NCI-H526 (cell line): Measurements from ENCODE around the gene BSN.
"Not testable (repeated sequence)": the region's sequence is repeated elsewhere in the genome, so short reads cannot be mapped to it uniquely, and the experiment has no call there.

ENCODE experiments used
- DNase-seq, 2 experiments: peaks; one replicate each; lab custom pipeline; 2025; lab: John Stamatoyannopoulos, UW

BSN gene

GRCh38 chr3:49675912-49676311 lies 121.6 kb downstream of the BSN start:
- no peak for DNase-seq

GRCh38 chr3:49680493-49681231 lies 126.4 kb downstream of the BSN start:
- no peak for DNase-seq

GRCh38 chr3:49681232-49681522 lies 126.9 kb downstream of the BSN start:
- DNase-seq = no peak

- no peak for DNase-seq
Observed at GRCh38 chr3:49681543-49681942, 127.3 kb downstream of the BSN start.

GRCh38 chr3:49683162-49683561 lies 128.9 kb downstream of the BSN start:
- no peak for DNase-seq

- DNase-seq = not testable (repeated sequence)
Observed at GRCh38 chr3:49684453-49684852, 130.2 kb downstream of the BSN start.

- DNase-seq = not testable (repeated sequence)
Observed at GRCh38 chr3:49685103-49685502, 130.8 kb downstream of the BSN start.

- DNase-seq = not testable (repeated sequence)
Observed at GRCh38 chr3:49685846-49686245, 131.6 kb downstream of the BSN start.

- DNase-seq = not testable (repeated sequence)
Observed at GRCh38 chr3:49686346-49686745, 132.1 kb downstream of the BSN start.

GRCh38 chr3:49686769-49687423 lies 132.6 kb downstream of the BSN start:
- not testable (repeated sequence) for DNase-seq

GRCh38 chr3:49687424-49687795 lies 133.1 kb downstream of the BSN start:
- not testable (repeated sequence) for DNase-seq

- DNase-seq = not testable (repeated sequence)
Observed at GRCh38 chr3:49688338-49689045, 134.2 kb downstream of the BSN start.

- no peak for DNase-seq
Observed at GRCh38 chr3:49689046-49689907, 135.0 kb downstream of the BSN start, which contains the start of the genes MST1 and RNF123. TSS of gene MST1 (minus strand) at chr3:49689474. CDS start at chr3:49688691, 783 bp downstream. TSS of gene RNF123 (plus strand) at chr3:49689557. CDS start at chr3:49691166, 1,609 bp downstream.

GRCh38 chr3:49689908-49690624 lies 135.8 kb downstream of the BSN start:
- DNase-seq = not testable (repeated sequence)

- not testable (repeated sequence) for DNase-seq
Observed at GRCh38 chr3:49690856-49691255, 136.6 kb downstream of the BSN start.

- not testable (repeated sequence) for DNase-seq
Observed at GRCh38 chr3:49691481-49691880, 137.2 kb downstream of the BSN start.

GRCh38 chr3:49694409-49695070 lies 140.3 kb downstream of the BSN start:
- DNase-seq = not testable (repeated sequence)

GRCh38 chr3:49695350-49696015 lies 141.2 kb downstream of the BSN start:
- DNase-seq = not testable (repeated sequence)

GRCh38 chr3:49699281-49699979 lies 145.2 kb downstream of the BSN start:
- peak in 1 of 2 experiments; percentile 13 for DNase-seq
